Uterus (tissue), 4 donors: ENCODE results near the gene ASMT. TPM values are rescaled to one million over a fixed set of nuclear protein-coding genes. Genes with fewer than 3 reads are reported as not detected.

Experiments used
- DNase-seq, 2 donors: peaks; one replicate each; pipeline ENCODE4 v3.0.0-alpha.2; 2019 to 2020
- H3K27ac ChIP-seq, 2 donors: fragments of 200-600 bp; sonication (generic); 1 replicate in 1 of 2; 2 replicates in 1 of 2; pipeline ENCODE4 v1.5.1; 2016 to 2018
- H3K27me3 ChIP-seq, 2 donors: fragments of 200-600 bp; sonication (generic); one replicate each; pipeline ENCODE4 v1.5.1; 2018 to 2019; ENCODE audit warnings: control low read depth in 1 of 2
- H3K36me3 ChIP-seq, 2 donors: fragments of 200-600 bp; sonication (generic); one replicate each; pipeline ENCODE4 v1.5.1; 2019; ENCODE audit warnings: control low read depth in 1 of 2
- H3K4me1 ChIP-seq, 2 donors: fragments of 200-600 bp; sonication (generic); one replicate each; pipeline ENCODE4 v1.5.1; 2018 to 2019; ENCODE audit warnings: control low read depth in 1 of 2
- H3K4me3 ChIP-seq, 2 donors: fragments of 200-600 bp; sonication (generic); 1 replicate in 1 of 2; 2 replicates in 1 of 2; pipeline ENCODE4 v1.5.1; 2018 to 2019; ENCODE audit warnings: mild to moderate bottlenecking in 1 of 2
- H3K9me3 ChIP-seq, 2 donors: fragments of 200-600 bp; sonication (generic); one replicate each; pipeline ENCODE4 v1.5.1; 2019; ENCODE audit warnings: control low read depth in 1 of 2
- CTCF ChIP-seq, 4 experiments: fragments of 200-600 bp in 2 of 4; fragments of 450-650 bp in 2 of 4; sonication (generic) in 2 of 4; IDR thresholded peaks; one replicate each; pipeline ENCODE4 v1.5.1; 2016 to 2019; ENCODE audit warnings: antibody characterized with exemption in 4 of 4, mild to moderate bottlenecking in 2 of 4, moderate library complexity in 1 of 4
- POLR2A ChIP-seq, 2 donors: fragments of 450-650 bp; IDR thresholded peaks; one replicate each; pipeline ENCODE4 v1.6.1; 2016; ENCODE audit warnings: antibody characterized with exemption in 2 of 2, mild to moderate bottlenecking in 1 of 2, moderate library complexity in 1 of 2
- intact Hi-C: fragments of 100-400 bp; cut with DNase I; formaldehyde crosslinking; loops from one replicate; pipeline ENCODE4 v1.15.1; 2023; ENCODE audit warnings: low total_unique reads
- total RNA-seq, 4 donors: library from RNA; depleted of rRNA in 3 of 4; stranded (reverse); fragments of >200 nt in 3 of 4; gene quantifications; one replicate each; pipeline versions ENCODE4 v1.1.0 to v1.2.4, GENCODE V29; 2014 to 2023
- donor health status: DM: yes; HTN: yes; CAD: no.

The ASMT gene
- total RNA-seq, 4 donors from 2014 or later: 0.21 to 2.6 TPM; not detected in 2

- H3K4me3 ChIP-seq: no peak overlapping the region
- TF ChIP-seq CTCF (IDR thresholded peaks at IDR 0.05) (no peak), POLR2A (IDR thresholded peaks at IDR 0.05) (no peak)
- intact Hi-C loops: loop anchor here (5.0 kb wide), 1 partner anchor 137 kb away; the partner anchor contains the start of gene ASMTL
- H3K4me1 ChIP-seq: no peaks in the 10 kb centered on the region
- H3K27ac ChIP-seq: no peak overlapping the region
- no peaks in the 10 kb centered on the region for H3K9me3 ChIP-seq
- no peaks in the 10 kb centered on the region for H3K36me3 ChIP-seq
- H3K27me3 ChIP-seq: no peaks in the 10 kb centered on the region
- no peak for DNase-seq
Observed at GRCh38 chrX:1589356-1590130, 25.3 kb upstream of the ASMT start.

- Histone ChIP-seq H3K27me3 (no peaks in the 10 kb centered on the region), H3K27ac (peak within 1 kb of the TSS; percentile 79 to 86), H3K9me3 (no peaks in the 10 kb centered on the region), H3K4me1 (no peaks in the 10 kb centered on the region), H3K36me3 (no peaks in the 10 kb centered on the region), H3K4me3 (peak within 1 kb of the TSS; percentile 90 to 94)
- peak; percentile 17 to 37 (median 28) for TF ChIP-seq CTCF (IDR thresholded peaks at IDR 0.05)
- TF ChIP-seq POLR2A (IDR thresholded peaks at IDR 0.05): peak; percentile 66 to 86
- intact Hi-C loops: loop anchor here (5.0 kb wide), 1 partner anchor 139 kb away; the partner anchor contains the start of gene ASMTL
- peak; percentile 93 to 97 for DNase-seq
Observed at GRCh38 chrX:1591102-1591862, 23.6 kb upstream of the ASMT start, which contains the start of gene AKAP17A. AKAP17A (plus strand) TSS chrX:1591604; CDS start chrX:1593463, 1,859 bp downstream.

GRCh38 chrX:1591863-1592469, 22.9 kb upstream of the ASMT start:
- H3K9me3 ChIP-seq: no peaks in the 10 kb centered on the region
- no peak for TF ChIP-seq CTCF (IDR thresholded peaks at IDR 0.05)
- TF ChIP-seq POLR2A (IDR thresholded peaks at IDR 0.05): no peak
- DNase-seq: no peak
- no peaks in the 10 kb centered on the region for H3K4me1 ChIP-seq
- peak overlapping the region; percentile 79 to 86 for H3K27ac ChIP-seq
- no peaks in the 10 kb centered on the region for H3K27me3 ChIP-seq
- peak overlapping the region; percentile 90 to 94 for H3K4me3 ChIP-seq
- no peaks in the 10 kb centered on the region for H3K36me3 ChIP-seq
- intact Hi-C loops: loop anchor here (5.0 kb wide), 1 partner anchor 140 kb away; the partner anchor contains the start of gene ASMTL

GRCh38 chrX:1592470-1593142, 22.3 kb upstream of the ASMT start:
- Histone ChIP-seq H3K9me3 (no peaks in the 10 kb centered on the region), H3K36me3 (no peaks in the 10 kb centered on the region), H3K4me3 (peak overlapping the region; percentile 90 to 94), H3K27ac (peak overlapping the region; percentile 79 to 86), H3K4me1 (no peaks in the 10 kb centered on the region), H3K27me3 (no peaks in the 10 kb centered on the region)
- no peak for TF ChIP-seq POLR2A (IDR thresholded peaks at IDR 0.05)
- TF ChIP-seq CTCF (IDR thresholded peaks at IDR 0.05): no peak
- no peak for DNase-seq
- intact Hi-C loops: loop anchor here (5.0 kb wide), 1 partner anchor 140 kb away; the partner anchor contains the start of gene ASMTL
